Left cardiac atrium (tissue), 4 donors: ENCODE results near the gene SLC16A14. TPM values are rescaled to one million over a fixed set of nuclear protein-coding genes. Genes with fewer than 3 reads are reported as not detected.

Experiments used
- ATAC-seq, 2 donors: fragments of 200-7000 bp; cut with Tn5 transposase; one replicate each; pipeline ENCODE4 v1.9.1; 2020; ENCODE audit warnings: mild to moderate bottlenecking in 2 of 2, moderate library complexity in 2 of 2
- DNase-seq: peaks from one replicate; pipeline ENCODE4 v3.0.0-alpha.2; 2020
- intact Hi-C, 2 donors: fragments of 100-400 bp; cut with DNase I; formaldehyde crosslinking; loops; one replicate each; pipeline versions ENCODE4 v1.14.1 to v1.15.1; 2022 to 2023
- total RNA-seq, 2 donors: library from RNA; stranded (reverse); fragmentation: NEBNext Ultra II Directional; extraction: Animal tissue kit (Norgen Biotek cat#: 25700); gene quantifications; one replicate each; pipeline ENCODE4 v1.2.1, GENCODE V29; 2021
- donor health status: DM: no; HTN: yes; CAD: no.
- donor health status: DM: no; HTN: yes; CAD: no; lungs with severe emphysema.
- donor health status: DM: yes; HTN: yes; CAD: no.
- donor health status: Dilated cardiomyopathy.

The SLC16A14 gene
- total RNA-seq, 2 donors from 2014 or later = 2.0 to 3.1 TPM

DNA sequence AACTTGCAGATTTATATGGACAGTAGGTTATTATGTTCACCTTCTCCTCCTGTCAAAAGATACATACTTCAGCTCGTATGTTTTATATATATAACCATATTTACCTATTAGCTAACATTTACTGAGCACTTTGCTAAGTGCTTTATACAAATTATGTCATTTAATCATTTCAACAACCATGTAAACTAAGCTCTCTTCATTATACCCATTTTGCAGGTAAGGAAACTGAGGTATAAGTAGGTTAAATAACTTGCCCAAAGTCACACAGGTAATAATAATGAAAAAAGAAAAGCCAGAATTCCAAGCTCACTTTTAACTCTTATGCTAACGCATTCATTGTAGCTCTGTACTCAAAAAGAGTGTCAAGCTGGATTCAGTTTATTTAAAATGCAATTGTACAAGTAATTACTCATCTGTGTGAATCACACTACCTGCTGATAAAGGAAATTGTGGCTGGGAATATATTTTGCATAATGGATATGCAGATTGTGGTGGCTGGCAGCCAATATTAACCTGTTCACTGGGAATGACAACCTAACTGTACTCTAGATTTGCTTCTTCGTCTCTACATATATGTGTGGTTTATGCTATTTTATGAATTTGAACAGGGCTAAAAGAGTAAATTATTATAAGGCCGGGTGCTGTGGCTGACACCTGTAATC, 20.6 kb downstream of the SLC16A14 start:
- intact Hi-C loops = no loop called here
- ATAC-seq = no peak
- no peak for DNase-seq

- intact Hi-C loops = no loop called here
- DNase-seq (no peak), ATAC-seq (no peak)
Observed at GRCh38 chr2:230046491-230046890, 22.2 kb downstream of the SLC16A14 start.

DNA sequence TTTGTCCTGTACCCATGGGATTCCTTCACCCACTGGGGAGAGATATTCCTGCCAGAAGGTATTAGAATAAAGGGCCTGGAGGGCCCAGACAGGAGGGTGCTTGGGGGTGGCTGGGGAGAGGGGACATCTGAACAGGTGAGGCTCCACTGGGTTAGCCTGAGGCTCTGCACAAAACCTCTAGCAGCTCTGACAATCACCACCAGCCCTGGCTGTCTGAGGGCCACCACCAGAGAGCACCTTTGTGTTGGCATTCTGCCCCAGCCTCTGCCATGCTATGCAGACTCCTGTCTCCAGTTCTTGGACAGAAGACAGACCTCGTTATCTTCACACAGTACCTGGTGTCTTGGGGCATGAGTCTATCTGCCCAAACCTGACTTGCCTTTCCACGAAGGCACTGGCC, 25.3 kb downstream of the SLC16A14 start:
- intact Hi-C loops = no loop called here
- no peak for DNase-seq
- no peak for ATAC-seq

DNA sequence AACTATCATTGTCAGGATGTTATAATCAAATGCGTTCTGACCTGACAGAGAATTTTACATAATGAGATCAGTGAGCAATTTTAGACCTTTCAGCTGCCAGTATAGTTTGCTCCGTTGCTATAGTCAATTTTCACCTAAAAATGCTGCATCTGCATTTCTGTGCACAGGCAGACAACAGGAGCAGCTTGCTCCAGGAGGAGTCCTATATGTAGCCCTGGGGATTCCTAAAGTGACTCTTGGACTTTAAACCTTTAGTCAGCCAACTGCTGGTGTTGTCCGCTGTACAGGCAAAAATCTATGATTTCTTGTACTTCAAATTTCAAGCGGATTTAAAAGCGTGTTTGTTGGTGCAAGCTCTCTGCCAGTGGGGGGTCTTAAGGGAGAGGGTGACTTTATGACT, 25.7 kb downstream of the SLC16A14 start:
- intact Hi-C loops = no loop called here
- no peak for DNase-seq
- no peak for ATAC-seq

DNA sequence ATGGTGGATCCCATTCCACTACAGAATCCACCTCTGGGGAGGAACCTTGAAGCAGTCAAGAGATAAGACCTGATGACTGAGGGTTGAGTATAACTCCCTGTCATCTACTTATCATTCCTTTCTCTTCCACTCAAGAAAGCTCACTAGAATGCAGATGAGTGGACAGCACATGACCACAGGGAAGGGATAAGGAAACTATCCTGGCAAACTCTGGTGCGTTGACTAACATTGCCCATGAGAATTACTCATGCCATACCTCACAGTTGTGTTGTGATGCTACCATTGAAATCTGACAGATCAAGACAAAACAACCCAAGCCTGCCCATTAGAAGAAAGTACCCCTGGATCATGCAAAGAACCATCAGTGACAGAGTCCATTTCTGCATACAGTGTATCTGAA, 26.5 kb downstream of the SLC16A14 start:
- DNase-seq = no peak
- intact Hi-C loops = no loop called here
- ATAC-seq = peak in 1 of 2 donors; percentile 39

DNA sequence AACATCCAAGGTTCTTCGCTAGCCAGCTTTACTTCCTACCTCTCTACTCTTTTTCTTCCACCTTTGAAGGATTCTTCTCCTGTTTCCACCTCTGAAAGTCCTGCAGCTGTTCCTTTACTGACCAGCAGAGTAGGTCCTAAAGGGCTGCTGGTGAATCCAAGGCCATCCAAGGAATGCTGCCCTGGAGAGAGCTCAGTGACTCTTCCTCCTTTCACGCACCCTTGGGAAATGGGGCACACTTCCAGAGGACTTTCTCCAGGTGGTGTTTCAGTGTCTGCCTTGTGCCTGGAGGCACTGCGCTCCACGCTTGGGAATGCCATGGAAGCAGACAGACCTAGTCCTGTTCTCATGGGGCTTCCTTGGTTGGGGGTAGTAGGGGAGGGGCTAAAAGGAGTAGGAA, 45.4 kb downstream of the SLC16A14 start:
- ATAC-seq = no peak
- DNase-seq = no peak
- intact Hi-C loops = no loop called here

- ATAC-seq = no peak
- intact Hi-C loops = no loop called here
Observed at GRCh38 chr2:230019742-230020141, 49.0 kb downstream of the SLC16A14 start.

GRCh38 chr2:230018153-230018552, 50.6 kb downstream of the SLC16A14 start:
- intact Hi-C loops = no loop called here
- DNase-seq = no peak
- no peak for ATAC-seq

More at GRCh38 chr2:230019742-230020141, 49.0 kb downstream of the SLC16A14 start:
- DNase-seq = no peak

DNA sequence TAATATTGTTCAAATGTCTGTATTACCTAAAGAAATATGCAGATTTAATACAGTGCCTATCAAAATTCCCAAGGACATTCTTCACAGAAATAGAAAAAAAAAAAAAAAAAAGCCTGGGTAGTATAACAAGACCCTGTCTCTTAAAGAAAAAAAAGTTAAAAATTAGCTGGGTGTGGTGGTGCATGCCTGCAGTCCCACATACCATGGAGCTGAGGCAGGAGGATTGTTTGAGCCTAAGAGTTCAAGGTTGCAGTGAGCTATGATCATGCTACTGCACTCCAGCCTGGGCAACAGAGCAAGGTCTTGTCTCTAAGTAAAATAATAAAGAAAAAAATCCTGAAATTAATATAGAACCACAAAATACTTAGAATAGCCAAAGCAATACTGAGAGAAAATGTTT, 51.9 kb downstream of the SLC16A14 start:
- intact Hi-C loops = no loop called here
- ATAC-seq = no peak
- no peak for DNase-seq

GRCh38 chr2:230012267-230012884, 56.3 kb downstream of the SLC16A14 start:
- ATAC-seq = no peak
- intact Hi-C loops = no loop called here
- DNase-seq = no peak

GRCh38 chr2:230011617-230012016, 57.1 kb downstream of the SLC16A14 start:
- DNase-seq = no peak
- ATAC-seq = no peak
- intact Hi-C loops = no loop called here

DNA sequence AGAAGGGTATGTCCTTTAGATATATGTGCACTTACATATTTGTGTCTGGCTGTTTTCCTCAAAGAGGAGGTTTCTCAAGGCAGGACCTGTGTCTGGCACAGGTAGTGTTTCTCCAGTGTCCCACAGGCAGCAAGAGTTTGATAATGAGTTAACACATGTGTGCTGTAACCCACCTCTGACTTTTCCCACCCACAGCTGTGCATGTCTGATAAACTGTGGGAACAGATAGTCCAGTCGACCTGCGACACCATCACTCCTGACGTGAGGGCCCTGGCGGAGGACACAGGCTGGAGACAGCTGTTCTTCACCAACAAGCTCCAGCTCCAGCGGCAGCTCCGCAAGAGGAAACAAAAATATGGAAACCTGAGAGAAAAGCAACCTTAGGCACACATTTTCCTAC, 58.2 kb downstream of the SLC16A14 start:
- DNase-seq (no peak), ATAC-seq (no peak)
- intact Hi-C loops = no loop called here

DNA sequence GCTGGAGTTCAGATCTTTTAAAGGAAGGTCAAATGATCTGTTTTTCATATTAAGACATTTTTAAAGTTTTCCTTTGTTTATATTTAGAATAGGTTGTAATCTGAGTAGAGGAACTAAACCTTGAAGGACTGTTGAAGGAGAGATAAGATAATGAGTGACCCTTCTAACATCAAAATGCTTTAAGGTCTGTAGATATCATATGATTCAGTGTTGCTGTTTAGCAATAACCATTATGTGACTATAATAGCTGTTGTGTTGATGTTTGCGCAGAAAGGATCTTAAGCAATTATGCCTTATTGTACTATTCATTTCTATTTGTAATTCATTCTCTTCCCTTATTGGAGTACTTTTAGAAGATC, 60.0 kb downstream of the SLC16A14 start:
- ATAC-seq (no peak), DNase-seq (no peak)
- intact Hi-C loops = loop anchor here (1.0 to 5.0 kb wide), 4 partner anchors 151 to 604 kb away; no protein-coding TSS in a partner anchor

- intact Hi-C loops = loop anchor here (1.0 to 5.0 kb wide), 4 partner anchors 151 to 604 kb away; no protein-coding TSS in a partner anchor
- ATAC-seq (peak; percentile 61 to 78), DNase-seq (peak; percentile 73)
Observed at GRCh38 chr2:230007931-230008707, 60.6 kb downstream of the SLC16A14 start.

DNA sequence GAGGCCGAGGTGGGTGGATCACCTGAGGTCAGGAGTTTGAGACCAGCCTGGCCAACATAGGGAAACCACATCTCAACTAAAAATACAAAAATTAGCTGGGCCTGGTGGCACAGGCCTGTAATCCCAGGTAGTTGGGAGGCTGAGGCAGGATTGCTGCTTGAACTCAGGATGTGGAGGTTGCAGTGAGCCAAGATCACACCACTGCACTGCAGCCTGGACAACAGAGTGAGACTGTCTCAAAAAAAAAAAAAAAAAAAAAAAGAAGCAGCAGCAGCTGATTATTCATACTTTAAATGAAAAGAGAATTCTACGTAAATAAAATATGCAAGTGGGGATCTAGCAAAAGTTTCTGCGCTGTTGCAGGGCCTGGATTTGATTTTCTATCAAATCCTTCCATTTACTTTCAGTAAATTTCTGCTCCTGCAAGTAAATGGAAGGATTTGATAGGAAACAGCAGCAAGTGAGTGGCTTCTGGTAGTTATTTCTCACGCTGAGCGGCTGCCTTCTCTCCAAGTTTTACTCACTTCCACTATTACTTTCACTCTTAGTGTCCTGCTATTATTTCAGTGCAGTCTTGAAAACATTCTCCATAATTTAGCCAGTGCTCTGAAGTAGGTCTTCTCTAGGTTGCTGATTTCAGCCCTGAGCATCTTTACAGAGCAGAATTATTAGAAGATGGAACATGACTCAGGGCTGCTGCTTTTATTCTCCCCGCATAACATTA, 68.4 kb downstream of the SLC16A14 start:
- intact Hi-C loops = no loop called here
- no peak for DNase-seq
- no peak for ATAC-seq

GRCh38 chr2:229997565-229997964, 71.2 kb downstream of the SLC16A14 start:
- intact Hi-C loops = no loop called here
- DNase-seq (no peak), ATAC-seq (no peak)

- intact Hi-C loops = no loop called here
- ATAC-seq (no peak), DNase-seq (no peak)
Observed at GRCh38 chr2:229996320-229996719, 72.4 kb downstream of the SLC16A14 start.

- intact Hi-C loops = loop anchor here in 1 of 2 donors (5.0 kb wide), 1 partner anchor 799 kb away; no protein-coding TSS in a partner anchor
- ATAC-seq (no peak), DNase-seq (no peak)
Observed at GRCh38 chr2:229993236-229993635, 75.5 kb downstream of the SLC16A14 start.
